ENCODE results near the gene CAPN15.

The CAPN15 gene

DNA sequence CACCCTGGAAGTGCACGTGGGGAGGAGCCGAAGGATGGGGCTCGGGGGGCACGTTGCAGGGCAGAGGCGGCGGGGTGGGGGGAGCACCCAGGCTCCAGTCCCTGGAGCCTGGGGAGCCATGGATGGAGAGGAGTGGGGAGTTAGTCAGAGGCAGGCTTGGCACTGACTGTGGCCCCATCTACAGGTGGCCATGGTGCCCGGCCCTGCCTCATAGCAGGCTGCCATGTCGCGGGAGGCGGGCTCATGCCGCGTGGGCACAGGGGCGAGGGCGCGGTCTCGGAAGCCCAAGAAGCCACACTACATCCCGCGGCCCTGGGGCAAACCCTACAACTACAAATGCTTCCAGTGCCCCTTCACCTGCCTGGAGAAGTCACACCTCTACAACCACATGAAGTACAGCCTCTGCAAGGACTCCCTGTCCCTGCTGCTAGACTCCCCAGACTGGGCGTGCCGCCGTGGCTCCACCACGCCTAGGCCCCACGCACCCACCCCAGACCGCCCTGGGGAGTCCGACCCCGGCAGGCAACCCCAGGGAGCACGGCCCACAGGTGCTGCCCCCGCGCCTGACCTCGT is 35.6 kb downstream of the CAPN15 start:
- DNase-seq = no peak

DNA sequence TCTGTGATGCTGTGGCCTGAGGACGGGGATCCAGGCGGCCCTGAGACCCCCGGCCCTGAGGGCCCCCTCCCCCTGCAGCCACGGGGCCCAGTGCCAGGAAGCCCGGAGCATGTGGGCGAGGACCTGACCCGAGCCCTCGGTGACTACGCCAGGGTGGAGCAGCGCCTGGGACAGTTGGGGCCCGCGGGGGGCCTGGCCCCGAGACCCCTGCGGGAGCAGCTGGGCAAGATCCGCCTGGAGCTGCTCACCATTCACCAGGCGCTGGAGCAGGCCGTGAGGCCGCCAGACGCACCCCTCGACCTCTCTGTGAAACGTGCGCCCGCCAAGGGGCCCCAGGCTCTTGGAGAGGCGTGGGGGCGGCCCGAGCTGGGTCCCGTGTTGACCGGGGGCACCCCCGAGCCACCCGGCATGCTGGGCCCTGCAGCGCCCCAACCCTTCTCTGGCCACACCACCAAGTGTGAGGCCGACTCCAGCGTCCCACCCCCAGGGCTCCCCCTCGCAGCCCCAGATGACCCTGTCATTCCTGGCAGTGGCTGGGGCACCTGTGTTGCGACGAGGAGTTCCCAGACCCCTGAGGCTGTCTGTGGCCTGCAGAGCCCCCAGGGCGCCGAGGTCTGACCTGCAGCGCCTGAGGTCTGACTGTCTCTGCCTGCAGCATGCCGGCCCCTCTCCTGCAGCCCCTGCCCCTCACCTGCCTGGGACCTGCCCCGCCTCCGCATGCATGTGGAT is 37.3 kb downstream of the CAPN15 start:
- no peak for DNase-seq

DNA sequence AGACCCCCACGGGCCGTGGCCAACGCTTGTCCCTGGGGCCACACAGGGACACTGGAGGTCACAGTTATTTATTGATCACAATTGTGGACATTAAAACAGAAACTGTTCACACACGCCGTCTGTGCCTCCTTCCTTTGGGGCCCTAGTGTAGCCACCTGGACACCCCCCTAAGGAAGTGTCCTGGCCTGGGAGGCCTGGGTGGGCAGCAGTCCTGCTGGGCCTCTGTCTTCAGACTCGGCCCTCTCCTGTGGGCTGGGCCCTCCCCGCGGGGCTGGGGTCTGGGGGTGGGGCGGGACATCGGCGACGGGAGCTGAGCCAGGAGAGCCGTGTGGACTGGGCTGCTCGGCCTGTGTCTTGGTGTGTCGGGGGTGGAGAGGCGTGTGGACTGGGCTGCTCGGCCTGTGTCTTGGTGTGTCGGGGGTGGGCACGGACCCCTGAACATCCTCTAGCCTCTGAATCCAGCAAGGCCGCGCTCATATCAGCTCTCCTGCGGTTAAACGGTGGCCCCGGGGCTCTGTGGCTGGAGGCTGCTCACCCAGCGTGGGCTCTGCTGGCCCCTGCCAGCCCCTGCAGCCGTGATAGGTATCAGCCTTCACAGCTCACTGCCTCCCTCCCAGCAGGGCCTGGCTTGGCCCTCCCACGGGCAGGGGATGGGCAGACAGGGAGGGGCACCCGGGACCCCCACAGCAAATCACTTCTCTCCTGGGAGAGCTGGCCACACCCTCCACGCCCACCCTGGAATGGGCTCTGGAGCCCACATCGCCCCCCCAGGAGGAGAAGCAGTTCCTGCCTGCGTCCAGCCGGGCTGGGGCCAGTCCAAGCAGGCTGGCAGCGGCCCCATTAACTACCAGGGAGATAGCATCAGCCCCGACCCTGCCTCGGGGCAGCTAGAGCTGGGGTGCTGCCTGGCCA is 38.2 kb downstream of the CAPN15 start:
- DNase-seq = no peak

DNA sequence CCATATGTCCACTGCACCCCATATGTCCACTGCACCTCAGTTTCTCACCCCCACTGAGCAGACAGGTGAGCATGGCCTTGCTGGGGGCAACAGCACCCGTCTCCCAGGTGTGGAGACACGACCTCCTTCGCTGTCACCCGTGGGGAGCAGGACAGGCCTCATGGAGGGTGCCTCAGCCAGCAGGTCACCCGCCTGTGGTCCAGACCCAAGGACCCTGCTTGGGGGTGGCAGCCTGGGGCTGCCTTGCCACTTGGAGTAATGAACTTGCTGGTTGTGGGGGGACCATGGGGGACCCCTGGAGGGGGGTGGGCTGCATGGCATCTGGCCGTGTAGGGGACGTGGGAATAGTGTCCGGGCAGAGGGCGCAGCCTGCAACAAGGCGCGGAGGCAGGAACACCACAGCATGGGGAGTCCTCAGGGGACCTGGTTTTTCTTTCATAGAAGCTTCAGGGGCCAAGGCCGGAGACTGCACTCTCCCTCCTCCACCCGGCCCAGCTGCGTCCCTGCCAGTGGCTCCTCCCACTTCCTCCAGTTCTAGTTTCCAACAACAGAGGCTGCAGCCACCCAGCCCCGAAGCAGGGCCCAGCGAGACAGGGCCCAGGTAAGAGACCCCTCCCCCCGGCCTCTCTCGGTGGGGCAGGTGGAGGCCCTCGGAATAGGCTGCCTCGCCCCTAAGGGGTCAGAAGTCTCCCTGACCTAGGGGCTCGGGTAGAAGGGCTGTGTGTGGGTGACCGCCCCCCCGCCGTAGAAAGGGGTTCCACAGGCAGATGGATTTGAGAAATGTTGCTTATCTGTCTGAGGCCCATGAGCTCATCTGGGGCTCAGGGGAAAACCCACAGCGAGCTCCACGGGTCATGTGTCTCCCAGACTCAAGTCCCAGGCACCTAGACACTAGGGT is 39.2 kb downstream of the CAPN15 start, which contains the start of gene NHLRC4:
NHLRC4 (plus strand) TSS at position 531 of the 898 bp plus-strand sequence. CDS start 1,043 bp downstream, outside the sequence.
- DNase-seq = peak; percentile 44

DNA sequence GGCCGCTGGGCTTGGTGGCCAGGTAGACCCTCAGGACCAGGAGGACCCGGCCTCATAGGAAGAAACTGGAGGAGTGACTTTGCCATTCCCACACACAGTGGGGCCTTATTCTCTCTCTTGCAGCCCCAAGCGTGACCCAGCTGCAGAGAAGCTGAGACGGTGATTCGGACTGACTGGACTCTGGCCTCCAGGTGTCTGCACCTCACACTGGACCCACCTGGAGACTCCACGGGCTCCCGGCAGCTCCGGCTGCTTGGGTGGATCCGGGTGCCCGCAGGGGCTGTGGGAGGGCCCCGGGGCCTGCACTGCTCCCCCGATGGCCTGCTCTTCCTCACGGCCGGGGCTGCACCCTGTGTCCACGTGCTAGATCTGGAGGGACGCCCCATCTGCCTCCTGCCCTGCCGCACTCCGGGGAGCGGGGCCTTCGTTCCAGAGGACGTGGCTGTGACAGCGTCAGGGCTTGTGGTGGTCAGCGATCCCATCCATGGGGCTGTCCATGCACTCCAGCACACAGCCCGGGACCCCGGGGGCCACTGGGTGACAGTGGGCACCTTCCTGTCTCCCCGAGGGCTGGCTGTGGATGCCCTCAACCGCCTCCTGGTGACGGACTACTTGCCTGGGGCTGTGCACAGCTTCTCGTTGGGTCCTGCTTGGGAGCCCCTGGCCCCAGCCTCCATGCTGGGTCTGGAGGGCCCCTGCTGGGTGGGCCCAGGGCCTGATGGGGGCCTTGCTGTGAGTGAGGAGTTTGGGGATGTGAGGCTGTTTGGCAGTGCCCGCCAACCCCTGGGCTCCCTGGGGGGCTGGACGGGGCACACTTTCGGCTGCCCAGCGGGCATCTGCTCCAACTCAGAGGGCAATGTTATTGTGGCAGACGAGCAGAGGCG is 40.1 kb downstream of the CAPN15 start:
- DNase-seq = no peak

DNA sequence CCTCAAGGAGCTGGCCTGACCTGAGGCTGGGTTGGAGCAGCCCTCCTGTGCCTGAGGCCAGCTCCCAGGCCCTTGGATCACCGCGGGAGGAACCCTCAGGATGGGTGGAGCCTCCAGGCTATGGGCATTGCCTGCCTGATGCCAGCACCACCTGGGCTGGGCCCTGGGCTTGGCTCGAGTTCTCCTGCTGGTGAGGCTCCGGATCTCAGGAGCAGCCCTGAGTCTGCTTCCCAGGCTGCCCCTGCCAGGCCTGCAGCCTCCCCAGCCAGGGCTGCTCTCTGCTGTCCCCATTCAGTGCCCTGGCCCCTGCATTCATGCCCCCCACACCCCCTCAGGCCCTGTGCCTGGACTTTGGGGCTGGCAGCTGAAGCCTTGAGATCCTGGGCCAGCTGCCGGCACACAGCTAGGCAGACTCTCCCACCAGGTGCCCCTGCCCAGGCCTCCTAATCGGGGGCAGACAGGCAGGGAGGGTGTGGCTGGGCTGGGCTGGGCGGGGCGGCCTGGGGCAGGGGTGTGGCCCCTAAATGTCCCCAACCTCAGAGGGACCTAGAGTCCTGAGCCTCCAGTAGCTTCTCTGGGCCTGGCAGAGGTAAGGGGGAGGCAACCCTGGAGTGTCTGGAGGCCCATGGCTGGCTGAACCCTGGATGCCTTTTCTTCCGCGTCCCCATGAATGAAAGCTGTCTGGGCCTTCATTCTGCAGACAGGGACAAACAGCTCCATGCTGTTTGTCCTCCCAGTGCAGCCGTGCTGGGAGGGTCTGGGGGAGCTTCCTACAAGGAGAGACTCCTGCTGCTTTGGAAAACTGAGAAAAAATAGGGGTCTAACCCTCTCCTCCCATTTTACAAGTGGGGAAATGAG is 41.1 kb downstream of the CAPN15 start:
- no peak for DNase-seq

DNA sequence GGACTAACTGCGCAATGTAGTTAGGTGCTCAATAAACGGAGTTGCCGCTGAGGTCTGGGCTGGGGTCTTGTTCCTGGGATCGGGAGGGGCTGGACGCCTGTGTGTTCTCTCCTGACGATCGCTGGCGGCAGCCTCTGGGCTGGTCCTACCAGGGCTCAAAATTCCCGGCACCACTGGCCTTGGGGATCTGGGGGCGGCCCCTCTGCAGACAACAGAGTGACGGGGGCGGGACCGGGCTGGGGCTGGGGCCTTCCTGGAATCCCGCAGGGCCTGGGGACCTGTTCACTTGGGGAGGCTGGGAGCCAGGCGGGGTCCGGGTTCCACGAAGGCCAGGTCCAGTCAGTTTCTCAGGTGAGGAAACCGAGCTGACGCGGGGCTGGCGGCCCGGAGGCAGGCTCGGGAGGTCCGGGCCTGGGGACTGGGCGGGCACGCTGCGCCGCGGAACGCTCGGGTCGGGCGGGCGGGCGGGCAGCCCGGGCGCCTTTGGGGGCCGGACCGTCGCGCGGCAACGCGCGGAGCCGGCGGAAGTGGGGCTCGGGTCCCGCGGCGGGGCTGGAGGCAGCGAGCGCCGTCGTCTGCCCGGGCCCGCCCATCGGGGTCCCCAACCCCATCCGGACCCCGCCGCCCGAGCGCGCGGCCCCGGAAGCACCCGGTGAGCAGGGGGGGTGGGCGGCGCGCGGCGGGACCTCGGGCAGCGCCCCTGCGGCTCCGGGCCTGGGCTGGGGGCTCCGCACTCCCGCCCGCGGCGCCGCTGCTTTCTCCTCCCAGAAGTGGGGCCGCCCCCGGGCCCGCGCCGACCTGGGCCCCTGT is 42.1 kb downstream of the CAPN15 start, which contains the start of gene PIGQ:
PIGQ (plus strand) TSS at position 524 of the 810 bp plus-strand sequence. CDS start 4,107 bp downstream, outside the sequence.
- DNase-seq = peak; percentile 47

DNA sequence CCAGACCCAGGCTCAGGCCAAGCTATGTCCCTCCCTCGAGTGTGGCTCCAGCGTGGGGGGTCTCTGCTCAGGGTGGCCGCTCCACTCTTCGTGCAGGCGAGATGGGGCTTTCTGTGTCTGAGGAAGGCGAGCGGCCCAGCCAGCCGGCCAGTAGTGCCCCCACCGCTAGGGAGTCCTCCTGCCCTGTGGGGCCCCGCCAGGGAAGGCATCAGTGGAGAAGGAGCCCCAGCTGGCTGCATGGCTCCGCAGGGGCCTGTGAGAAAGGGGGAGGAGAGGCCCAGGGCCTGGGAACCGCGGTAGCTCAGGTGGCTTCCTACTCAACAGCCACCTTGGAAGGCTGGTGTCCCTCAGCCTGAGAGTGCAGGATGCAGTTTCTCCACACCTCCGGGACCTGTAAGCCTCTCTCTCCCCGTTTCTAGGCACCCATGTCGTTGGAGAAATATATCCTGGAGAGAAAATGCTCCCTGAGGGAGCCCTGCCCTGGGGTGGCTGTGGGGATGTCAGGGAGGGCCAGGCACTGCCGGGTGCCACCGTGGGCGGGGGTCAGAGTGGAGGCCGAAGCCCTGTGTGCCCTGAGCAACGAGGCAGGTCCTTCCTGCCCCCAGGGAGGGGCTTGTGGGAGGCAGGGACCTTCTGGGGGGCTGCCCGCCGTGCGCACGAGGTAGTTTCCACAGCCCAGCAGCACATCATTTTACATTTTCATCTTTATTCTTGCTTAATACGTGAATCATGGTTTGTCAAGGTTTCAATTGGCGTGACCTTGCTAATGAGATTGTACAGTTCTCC is 45.5 kb downstream of the CAPN15 start:
- DNase-seq = no peak

DNA sequence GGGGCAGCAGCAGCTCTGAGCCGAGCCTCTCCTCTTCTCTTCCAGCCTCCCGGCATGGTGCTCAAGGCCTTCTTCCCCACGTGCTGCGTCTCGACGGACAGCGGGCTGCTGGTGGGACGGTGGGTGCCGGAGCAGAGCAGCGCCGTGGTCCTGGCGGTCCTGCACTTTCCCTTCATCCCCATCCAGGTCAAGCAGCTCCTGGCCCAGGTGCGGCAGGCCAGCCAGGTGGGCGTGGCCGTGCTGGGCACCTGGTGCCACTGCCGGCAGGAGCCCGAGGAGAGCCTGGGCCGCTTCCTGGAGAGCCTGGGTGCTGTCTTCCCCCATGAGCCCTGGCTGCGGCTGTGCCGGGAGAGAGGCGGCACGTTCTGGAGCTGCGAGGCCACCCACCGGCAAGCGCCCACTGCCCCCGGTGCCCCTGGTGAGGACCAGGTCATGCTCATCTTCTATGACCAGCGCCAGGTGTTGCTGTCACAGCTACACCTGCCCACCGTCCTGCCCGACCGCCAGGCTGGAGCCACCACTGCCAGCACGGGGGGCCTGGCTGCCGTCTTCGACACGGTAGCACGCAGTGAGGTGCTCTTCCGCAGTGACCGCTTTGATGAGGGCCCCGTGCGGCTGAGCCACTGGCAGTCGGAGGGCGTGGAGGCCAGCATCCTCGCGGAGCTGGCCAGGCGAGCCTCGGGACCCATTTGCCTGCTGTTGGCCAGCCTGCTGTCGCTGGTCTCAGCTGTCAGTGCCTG is 46.7 kb downstream of the CAPN15 start:
- DNase-seq = no peak

DNA sequence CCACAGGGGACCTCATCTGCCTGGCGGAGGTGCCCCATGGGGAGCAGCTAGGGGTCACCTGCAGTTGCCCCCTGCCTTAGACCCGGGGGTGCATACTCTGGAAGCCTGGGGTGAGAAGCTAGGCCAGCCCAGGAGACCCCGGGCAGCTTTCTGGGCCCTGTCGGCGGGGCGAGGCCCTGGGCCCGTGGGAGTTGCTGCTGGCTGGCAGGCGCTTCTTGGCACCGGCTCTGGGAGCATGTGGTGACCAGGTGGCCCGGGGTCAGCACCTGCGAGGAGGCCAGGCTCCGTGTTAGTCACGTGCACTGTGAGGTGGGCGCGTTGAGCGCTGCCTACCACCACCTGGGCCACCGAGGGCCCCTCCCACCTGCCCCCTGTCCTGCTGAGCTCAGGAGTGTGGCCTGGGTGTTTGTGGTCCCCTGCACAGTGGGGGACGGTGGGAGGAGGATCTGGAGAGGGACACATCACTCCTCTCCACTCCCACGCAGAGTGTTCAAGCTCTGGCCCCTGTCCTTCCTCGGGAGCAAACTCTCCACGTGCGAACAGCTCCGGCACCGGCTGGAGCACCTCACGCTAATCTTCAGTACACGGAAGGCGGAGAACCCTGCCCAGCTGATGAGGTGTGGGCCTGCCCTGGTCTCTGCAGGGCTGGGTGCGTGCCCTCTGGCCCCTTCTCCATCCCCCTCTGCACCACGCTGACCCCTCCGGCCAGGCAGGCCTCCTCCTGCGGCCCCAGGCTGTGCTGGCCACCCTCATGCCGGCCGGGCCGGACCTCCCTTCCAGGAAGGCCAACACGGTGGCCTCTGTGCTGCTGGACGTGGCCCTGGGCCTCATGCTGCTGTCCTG is 48.1 kb downstream of the CAPN15 start:
- no peak for DNase-seq

DNA sequence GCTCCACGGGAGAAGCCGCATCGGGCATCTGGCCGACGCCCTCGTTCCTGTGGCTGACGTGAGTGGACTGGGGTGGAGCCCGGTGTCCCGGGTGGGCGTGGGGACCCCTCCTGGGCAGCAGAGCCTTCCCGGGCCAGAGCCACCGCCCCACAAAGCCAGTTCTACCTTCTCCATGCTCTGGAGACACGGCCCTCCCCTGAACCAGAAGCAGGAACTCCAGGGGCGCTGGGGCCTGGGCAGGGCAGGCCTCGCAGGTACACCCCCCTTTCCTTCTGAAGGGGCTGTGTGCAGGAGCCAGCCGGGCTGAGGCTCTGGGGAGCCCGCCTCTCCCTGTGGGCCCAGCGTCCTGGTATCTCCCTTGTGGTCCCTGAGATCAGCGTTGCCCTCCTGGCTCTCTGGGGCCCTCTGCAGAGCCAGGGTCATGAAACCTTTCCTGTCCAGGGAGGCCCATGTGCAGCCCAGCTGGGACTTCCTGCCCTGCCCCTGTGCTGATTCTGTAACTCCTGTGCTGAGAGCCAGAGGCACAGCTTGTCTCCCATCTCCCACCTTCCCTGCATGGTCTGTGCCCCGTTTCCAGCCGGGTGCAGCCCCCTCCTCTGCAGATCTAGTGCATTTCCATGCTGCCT is 48.8 kb downstream of the CAPN15 start:
- no peak for DNase-seq

DNA sequence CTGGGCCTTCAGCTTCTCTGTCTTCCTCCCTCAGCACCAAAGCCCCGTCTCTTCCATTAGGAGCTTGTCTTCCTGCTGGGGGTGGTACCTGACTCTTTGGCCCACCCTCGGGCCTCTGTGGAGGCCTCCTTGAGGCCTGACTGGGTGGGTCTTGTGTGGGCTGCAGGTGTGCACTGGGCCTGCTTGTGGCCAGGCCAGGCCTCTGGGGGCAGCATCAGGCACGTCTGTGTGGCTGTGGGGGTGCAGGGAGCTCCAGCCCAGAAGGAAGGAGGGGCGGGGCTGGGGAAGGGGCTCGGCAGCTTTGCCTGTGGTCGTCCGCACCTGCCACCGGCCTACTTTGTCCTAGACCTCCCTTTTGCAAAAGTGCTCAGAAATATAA is 49.3 kb downstream of the CAPN15 start:
- DNase-seq = no peak

DNA sequence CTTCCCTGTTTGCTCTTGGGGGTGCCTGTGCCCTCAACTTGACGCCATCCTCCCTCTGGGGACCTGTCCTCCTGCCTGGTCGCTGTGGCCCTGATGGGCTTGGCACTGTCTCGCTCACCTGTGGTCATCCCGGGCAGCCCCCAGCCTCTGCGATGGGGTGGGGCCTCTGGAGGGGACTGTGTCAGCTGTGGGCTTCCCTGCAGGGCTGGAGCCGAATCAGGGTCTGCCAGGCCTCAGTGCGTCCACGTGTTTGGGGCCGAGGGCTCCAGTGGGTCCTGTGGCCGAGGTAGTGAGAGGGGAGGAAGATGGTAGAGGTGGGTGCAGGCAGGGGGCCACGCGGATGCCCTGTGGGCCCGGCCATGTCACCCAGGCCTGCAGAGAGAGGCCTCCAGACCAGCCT is 50.3 kb downstream of the CAPN15 start:
- no peak for DNase-seq

DNA sequence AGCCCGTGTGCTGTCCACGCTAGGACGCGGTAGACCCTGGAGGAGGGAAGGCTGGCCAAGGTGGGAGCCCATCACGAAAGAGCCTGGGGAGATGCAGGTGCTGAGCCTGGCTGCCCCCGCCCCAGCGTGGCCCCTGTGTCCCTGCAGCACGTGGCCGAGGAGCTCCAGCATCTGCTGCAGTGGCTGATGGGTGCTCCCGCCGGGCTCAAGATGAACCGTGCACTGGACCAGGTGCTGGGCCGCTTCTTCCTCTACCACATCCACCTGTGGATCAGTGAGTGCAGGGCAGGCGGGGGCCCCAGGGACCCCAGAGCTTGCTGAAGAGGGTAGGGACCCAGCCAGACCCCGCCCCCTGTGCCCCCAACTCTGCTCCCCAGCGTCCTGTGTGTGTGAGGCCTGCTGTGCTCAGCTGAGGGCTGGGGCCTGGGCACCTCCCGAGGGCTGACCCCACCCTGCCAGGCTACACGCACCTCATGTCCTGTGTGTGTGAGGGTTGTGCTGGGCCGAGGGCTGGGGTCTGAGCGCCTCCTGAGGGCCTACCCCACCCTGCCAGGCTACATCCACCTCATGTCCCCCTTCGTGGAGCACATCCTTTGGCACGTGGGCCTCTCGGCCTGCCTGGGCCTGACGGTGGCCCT is 50.8 kb downstream of the CAPN15 start:
- no peak for DNase-seq

DNA sequence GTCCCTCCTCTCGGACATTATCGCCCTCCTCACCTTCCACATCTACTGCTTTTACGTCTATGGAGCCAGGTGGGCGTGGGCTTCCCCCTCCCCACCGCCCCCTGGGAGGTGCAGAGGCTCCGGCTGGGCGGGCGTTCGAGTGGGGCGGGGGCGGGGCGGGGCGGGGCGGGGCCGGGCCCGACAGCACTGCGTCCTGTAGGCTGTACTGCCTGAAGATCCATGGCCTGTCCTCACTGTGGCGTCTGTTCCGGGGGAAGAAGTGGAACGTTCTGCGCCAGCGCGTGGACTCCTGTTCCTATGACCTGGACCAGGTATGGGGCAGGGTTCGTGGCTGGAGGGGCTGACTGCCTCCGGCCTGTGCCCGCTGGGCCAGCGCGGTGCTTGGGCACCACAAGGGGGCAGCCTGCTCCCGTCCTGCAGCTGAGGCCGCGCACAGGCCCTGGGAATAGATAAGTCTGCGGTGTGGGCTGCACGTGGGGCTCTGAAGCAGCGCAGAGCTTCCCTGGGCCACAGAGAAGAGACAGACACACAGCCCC is 51.4 kb downstream of the CAPN15 start:
- DNase-seq = peak; percentile 20

All from NCI-H510A treated with DMSO at 0.1 percent for 48 hours (cell line).